ENCODE data around the gene DRC7. TPM values are rescaled to one million over a fixed set of nuclear protein-coding genes. Genes with fewer than 3 reads are reported as not detected.

Gene DRC7
- total and polyA plus RNA-seq, 2 donors from 2014 or later, result 1.8 to 3.2 TPM

DNA sequence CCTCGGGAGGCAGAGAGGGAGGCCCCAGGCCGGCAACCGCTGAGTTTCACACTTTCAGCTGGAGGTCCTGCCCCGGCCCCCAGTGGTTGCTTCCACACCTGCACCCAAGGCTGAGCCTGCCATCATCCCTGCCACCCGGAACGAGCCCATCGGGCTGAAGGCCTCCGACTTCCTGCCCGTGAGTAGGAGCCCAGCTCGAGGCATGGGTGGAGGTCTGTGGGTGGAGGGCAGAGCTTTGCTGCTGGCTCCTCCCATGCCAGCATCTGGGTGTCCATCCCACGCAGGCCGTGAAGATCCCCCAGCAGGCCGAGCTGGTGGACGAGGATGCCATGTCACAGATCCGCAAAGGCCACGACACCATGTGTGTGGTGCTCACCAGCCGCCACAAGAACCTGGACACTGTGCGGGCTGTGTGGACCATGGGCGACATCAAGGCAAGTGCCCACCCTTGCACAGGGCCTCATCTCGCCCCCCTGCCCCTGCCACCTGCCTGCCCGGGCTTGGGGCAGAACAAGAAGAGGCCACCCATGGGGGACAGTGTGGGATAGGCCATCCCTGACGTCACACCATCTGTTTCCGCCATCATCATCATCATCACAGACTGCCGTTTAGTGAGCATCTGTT is 60.6 kb downstream of the DRC7 start:
- no peak overlapping the region for H3K9ac ChIP-seq (ENCODE audit: low read length in 3 of 3)
- H3K9me3 ChIP-seq (ENCODE audit: control insufficient read depth in 2 of 3, insufficient read depth in 1 of 3, low read length in 3 of 3), result no peaks in the 10 kb centered on the region
- FAIRE-seq (no peak), DNase-seq (peak in 1 of 5 donors; percentile 67)
- no peak overlapping the region for H3K27ac ChIP-seq (ENCODE audit: low read depth in 2 of 2, low read length in 2 of 2)
- H3K4me1 ChIP-seq (ENCODE audit: control insufficient read depth in 2 of 3, insufficient read depth in 2 of 3, low read depth in 1 of 3, low read length in 3 of 3), result peaks cover 0 to 3% (median 0%) of the 10 kb centered on the region in 3 donors
- H3K36me3 ChIP-seq (ENCODE audit: control insufficient read depth in 2 of 3, insufficient read depth in 3 of 3, low read length in 3 of 3), result peaks cover 0 to 2% (median under 1%) of the 10 kb centered on the region in 3 donors
- H3K27me3 ChIP-seq (ENCODE audit: control insufficient read depth, insufficient read depth, low read length), result no peaks in the 10 kb centered on the region
- TF ChIP-seq, protein P1, sequence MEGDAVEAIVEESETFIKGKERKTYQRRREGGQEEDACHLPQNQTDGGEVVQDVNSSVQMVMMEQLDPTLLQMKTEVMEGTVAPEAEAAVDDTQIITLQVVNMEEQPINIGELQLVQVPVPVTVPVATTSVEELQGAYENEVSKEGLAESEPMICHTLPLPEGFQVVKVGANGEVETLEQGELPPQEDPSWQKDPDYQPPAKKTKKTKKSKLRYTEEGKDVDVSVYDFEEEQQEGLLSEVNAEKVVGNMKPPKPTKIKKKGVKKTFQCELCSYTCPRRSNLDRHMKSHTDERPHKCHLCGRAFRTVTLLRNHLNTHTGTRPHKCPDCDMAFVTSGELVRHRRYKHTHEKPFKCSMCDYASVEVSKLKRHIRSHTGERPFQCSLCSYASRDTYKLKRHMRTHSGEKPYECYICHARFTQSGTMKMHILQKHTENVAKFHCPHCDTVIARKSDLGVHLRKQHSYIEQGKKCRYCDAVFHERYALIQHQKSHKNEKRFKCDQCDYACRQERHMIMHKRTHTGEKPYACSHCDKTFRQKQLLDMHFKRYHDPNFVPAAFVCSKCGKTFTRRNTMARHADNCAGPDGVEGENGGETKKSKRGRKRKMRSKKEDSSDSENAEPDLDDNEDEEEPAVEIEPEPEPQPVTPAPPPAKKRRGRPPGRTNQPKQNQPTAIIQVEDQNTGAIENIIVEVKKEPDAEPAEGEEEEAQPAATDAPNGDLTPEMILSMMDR (IDR thresholded peaks at IDR 0.05; ENCODE audit: borderline replicate concordance, extremely low read depth, insufficient read depth), result no peak
- no peak overlapping the region for H3K4me3 ChIP-seq (ENCODE audit: low read length in 3 of 3)
- intact Hi-C loops (cut with DNase I), result loop anchor here (5.0 kb wide), 1 partner anchor 112 kb away; no protein-coding TSS in a partner anchor

DNA sequence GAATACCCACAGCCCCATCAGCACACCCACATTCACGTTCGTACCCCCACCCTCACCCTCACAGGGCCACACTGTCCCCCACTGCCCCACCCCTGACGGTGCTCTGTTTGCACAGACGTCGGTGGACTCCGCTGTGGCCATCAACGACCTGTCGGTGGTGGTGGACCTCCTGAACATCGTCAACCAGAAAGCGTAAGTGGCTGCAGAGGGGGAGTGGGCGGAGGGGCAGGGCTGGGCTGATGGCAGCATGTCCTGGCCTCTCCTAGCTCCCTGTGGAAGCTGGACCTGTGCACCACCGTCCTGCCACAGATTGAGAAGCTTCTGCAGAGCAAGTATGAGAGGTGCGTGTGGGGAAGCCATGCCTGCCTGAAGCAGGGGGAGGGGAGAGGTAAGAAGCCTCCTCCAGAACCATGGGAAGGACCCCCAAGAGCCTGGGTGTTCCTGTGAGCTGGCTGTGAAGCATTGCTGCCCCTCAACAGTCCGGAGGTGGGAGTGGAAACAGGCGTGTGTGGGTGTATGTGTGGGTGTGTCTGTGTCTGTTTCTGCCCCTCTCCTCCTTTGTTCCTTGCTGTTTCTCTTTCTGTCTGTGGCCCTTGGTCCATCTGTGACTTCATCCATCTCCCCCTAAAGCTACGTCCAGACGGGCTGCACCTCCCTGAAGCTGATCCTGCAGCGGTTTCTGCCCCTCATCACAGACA is 61.3 kb downstream of the DRC7 start:
- H3K4me1 ChIP-seq (ENCODE audit: control insufficient read depth in 2 of 3, insufficient read depth in 2 of 3, low read depth in 1 of 3, low read length in 3 of 3), result peaks cover 0 to 3% (median 0%) of the 10 kb centered on the region in 3 donors
- no peaks in the 10 kb centered on the region for H3K9me3 ChIP-seq (ENCODE audit: control insufficient read depth in 2 of 3, insufficient read depth in 1 of 3, low read length in 3 of 3)
- H3K9ac ChIP-seq (ENCODE audit: low read length in 3 of 3), result no peak overlapping the region
- FAIRE-seq (no peak), DNase-seq (peak in 1 of 5 donors; percentile 16)
- no peak overlapping the region for H3K27ac ChIP-seq (ENCODE audit: low read depth in 2 of 2, low read length in 2 of 2)
- TF ChIP-seq, protein P1 (IDR thresholded peaks at IDR 0.05; ENCODE audit: borderline replicate concordance, extremely low read depth, insufficient read depth), result no peak
- intact Hi-C loops (cut with DNase I), result loop anchor here (5.0 kb wide), 1 partner anchor 111 kb away; no protein-coding TSS in a partner anchor
- no peak overlapping the region for H3K4me3 ChIP-seq (ENCODE audit: low read length in 3 of 3)
- H3K36me3 ChIP-seq (ENCODE audit: control insufficient read depth in 2 of 3, insufficient read depth in 3 of 3, low read length in 3 of 3), result peaks cover 0 to 8% (median 3%) of the 10 kb centered on the region in 3 donors
- no peaks in the 10 kb centered on the region for H3K27me3 ChIP-seq (ENCODE audit: control insufficient read depth, insufficient read depth, low read length)

DNA sequence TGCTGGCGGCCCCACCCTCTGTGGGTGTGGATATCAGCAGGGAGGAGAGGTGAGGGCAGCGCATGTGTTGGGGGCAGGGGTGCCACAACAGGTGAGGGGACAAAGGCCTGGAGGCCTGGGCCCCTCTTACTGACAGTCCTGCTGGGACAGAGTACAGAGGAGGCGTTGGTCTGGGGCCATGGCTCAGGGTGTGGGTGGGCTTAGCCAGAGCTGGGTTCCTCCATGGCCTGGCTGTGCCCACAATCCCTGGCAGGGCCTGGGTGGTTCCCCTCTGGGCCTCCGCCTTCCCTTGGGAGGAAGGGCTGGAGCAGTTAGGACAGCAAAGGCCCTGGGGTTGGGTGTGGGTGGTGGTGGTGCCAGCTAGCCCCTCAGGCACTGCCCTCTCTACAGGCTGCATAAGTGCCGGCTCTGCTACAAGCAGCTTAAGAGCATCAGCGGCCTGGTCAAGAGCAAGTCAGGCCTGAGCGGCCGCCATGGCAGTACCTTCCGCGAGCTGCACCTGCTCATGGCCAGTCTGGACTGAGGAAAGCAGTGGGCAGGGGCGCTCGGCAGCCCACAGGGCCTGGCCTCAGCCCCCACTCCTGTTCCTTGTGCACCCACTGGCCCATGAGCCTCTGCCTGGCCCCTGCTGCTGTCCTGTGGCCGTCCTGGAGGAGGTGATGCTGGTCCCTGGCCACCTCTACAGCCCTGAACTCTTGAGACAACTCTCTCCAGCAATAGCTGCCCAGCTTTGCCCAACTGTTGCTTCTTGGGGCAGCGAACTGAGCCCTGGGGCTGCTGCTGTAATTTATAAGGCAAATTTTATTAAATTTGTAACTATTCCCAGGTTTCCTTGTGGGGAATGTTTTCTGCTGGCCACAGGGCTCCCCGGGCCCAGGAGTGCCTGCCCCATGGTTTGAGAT is 62.1 kb downstream of the DRC7 start:
- no peak overlapping the region for H3K27ac ChIP-seq (ENCODE audit: low read depth in 2 of 2, low read length in 2 of 2)
- no peak overlapping the region for H3K4me3 ChIP-seq (ENCODE audit: low read length in 3 of 3)
- no peaks in the 10 kb centered on the region for H3K9me3 ChIP-seq (ENCODE audit: control insufficient read depth in 2 of 3, insufficient read depth in 1 of 3, low read length in 3 of 3)
- FAIRE-seq (no peak), DNase-seq (peak in 1 of 5 donors; percentile 74)
- H3K4me1 ChIP-seq (ENCODE audit: control insufficient read depth in 2 of 3, insufficient read depth in 2 of 3, low read depth in 1 of 3, low read length in 3 of 3), result peaks cover 0 to 3% (median 0%) of the 10 kb centered on the region in 3 donors
- intact Hi-C loops (cut with DNase I), result loop anchor here (5.0 kb wide), 1 partner anchor 111 kb away; no protein-coding TSS in a partner anchor
- H3K9ac ChIP-seq (ENCODE audit: low read length in 3 of 3), result no peak overlapping the region
- peaks cover 0 to 16% (median 9%) of the 10 kb centered on the region in 3 donors for H3K36me3 ChIP-seq (ENCODE audit: control insufficient read depth in 2 of 3, insufficient read depth in 3 of 3, low read length in 3 of 3)
- TF ChIP-seq, protein P1 (IDR thresholded peaks at IDR 0.05; ENCODE audit: borderline replicate concordance, extremely low read depth, insufficient read depth), result no peak
- H3K27me3 ChIP-seq (ENCODE audit: control insufficient read depth, insufficient read depth, low read length), result no peaks in the 10 kb centered on the region

Data from kidney (tissue), 14 donors.